DND-41 (cell line): ENCODE results near the gene SPTA1.
"Not testable (repeated sequence)": the region's sequence is repeated elsewhere in the genome, so short reads cannot be mapped to it uniquely, and the experiment has no call there.

Experiments
- ATAC-seq: fragments of 200-7000 bp; cut with Tn5 transposase; 3 replicates; pipeline ENCODE4 v1.9.1; 2021; ENCODE audit warnings: low read depth; ENCODE audit not compliant: insufficient read depth
- DNase-seq: peaks from one replicate; pipeline ENCODE4 v3.0.0-alpha.2; 2020
- H2AFZ ChIP-seq: 2 replicates; pipeline ENCODE4 v1.6.0; 2012; ENCODE audit warnings: low read depth, low read length
- H3K27ac ChIP-seq: 2 replicates; pipeline ENCODE4 v1.5.1; 2012; ENCODE audit warnings: low read length, inconsistent platforms
- H3K27me3 ChIP-seq: fragments of 200-600 bp; sonication (generic); 2 replicates; pipeline ENCODE4 v1.6.0; 2012; ENCODE audit warnings: low read length, mild to moderate bottlenecking, inconsistent platforms; ENCODE audit not compliant: insufficient read depth, poor library complexity
- H3K36me3 ChIP-seq: 2 replicates; pipeline ENCODE4 v1.5.1; 2012; ENCODE audit warnings: low read length, inconsistent platforms; ENCODE audit not compliant: insufficient read depth
- H3K4me1 ChIP-seq: 2 replicates; pipeline ENCODE4 v1.5.1; 2012; ENCODE audit warnings: mild to moderate bottlenecking, low read length; ENCODE audit not compliant: insufficient read depth
- H3K4me2 ChIP-seq: 2 replicates; pipeline ENCODE4 v1.6.0; 2012; ENCODE audit warnings: mild to moderate bottlenecking, moderate library complexity, low read length, inconsistent platforms; ENCODE audit not compliant: insufficient read depth
- H3K4me3 ChIP-seq, 2 experiments: fragments of 200-600 bp in 1 of 2; shearing (Covaris generic) in 1 of 2; 2 replicates each; pipeline ENCODE4 v1.5.1; 2012 to 2016; ENCODE audit warnings: inconsistent platforms in 2 of 2, low read length in 2 of 2, mild to moderate bottlenecking in 2 of 2, low read depth in 1 of 2, moderate library complexity in 1 of 2
- H3K79me2 ChIP-seq: 2 replicates; pipeline ENCODE4 v1.6.0; 2012; ENCODE audit warnings: low read length, inconsistent platforms; ENCODE audit not compliant: insufficient read depth
- H3K9ac ChIP-seq: 2 replicates; pipeline ENCODE4 v1.6.0; 2012; ENCODE audit warnings: low read depth, mild to moderate bottlenecking, inconsistent platforms, low read length, moderate library complexity
- H3K9me3 ChIP-seq: 2 replicates; pipeline ENCODE4 v1.5.1; 2012; ENCODE audit warnings: low read length, moderate library complexity, mild to moderate bottlenecking, inconsistent platforms; ENCODE audit not compliant: insufficient read depth, severe bottlenecking
- H4K20me1 ChIP-seq: 2 replicates; pipeline ENCODE4 v1.6.0; 2012; ENCODE audit warnings: low read length; ENCODE audit not compliant: insufficient read depth
- CTCF ChIP-seq: IDR thresholded peaks from 2 replicates; pipeline ENCODE4 v1.5.1; 2012; ENCODE audit warnings: borderline replicate concordance, low read length, moderate library complexity, mild to moderate bottlenecking; ENCODE audit not compliant: poor library complexity, severe bottlenecking; ENCODE audit errors: extremely low read depth
- EZH2 ChIP-seq: IDR thresholded peaks from 3 replicates; pipeline ENCODE4 v1.6.1; 2012; ENCODE audit warnings: borderline replicate concordance, low read depth, mild to moderate bottlenecking, moderate library complexity, low read length, inconsistent platforms; ENCODE audit not compliant: severe bottlenecking

The SPTA1 gene

GRCh38 chr1:158689875-158690274, 3.4 kb upstream of the SPTA1 start:
- no peak for ATAC-seq
- H3K27me3 ChIP-seq: peaks cover 9% of the 10 kb centered on the region
- TF ChIP-seq CTCF (no peak), EZH2 (no peak)

GRCh38 chr1:158689110-158689509, 2.6 kb upstream of the SPTA1 start:
- Histone ChIP-seq H4K20me1 (no peaks in the 10 kb centered on the region), H3K4me3 (no peak overlapping the region), H3K79me2 (no peaks in the 10 kb centered on the region), H3K4me2 (no peak overlapping the region), H3K9me3 (no peaks in the 10 kb centered on the region), H3K9ac (no peak overlapping the region), H3K27me3 (peaks cover 6% of the 10 kb centered on the region), H3K36me3 (no peaks in the 10 kb centered on the region), H3K4me1 (no peaks in the 10 kb centered on the region), H2AFZ (no peak overlapping the region), H3K27ac (no peak overlapping the region)
- ATAC-seq: no peak
- no peak for DNase-seq
- TF ChIP-seq CTCF: no peak
- no peak for TF ChIP-seq EZH2

More at GRCh38 chr1:158689875-158690274, 3.4 kb upstream of the SPTA1 start:
- H3K9ac ChIP-seq: no peak overlapping the region
- no peaks in the 10 kb centered on the region for H3K79me2 ChIP-seq
- no peaks in the 10 kb centered on the region for H3K36me3 ChIP-seq
- H3K9me3 ChIP-seq: no peaks in the 10 kb centered on the region
- DNase-seq: no peak
- H4K20me1 ChIP-seq: no peaks in the 10 kb centered on the region
- no peak overlapping the region for H3K4me3 ChIP-seq
- no peak overlapping the region for H3K27ac ChIP-seq
- no peak overlapping the region for H3K4me2 ChIP-seq
- H3K4me1 ChIP-seq: no peaks in the 10 kb centered on the region
- H2AFZ ChIP-seq: no peak overlapping the region

- H3K27ac ChIP-seq, H3K9ac ChIP-seq, H3K4me1 ChIP-seq, H2AFZ ChIP-seq, DNase-seq, ATAC-seq, H4K20me1 ChIP-seq, H3K36me3 ChIP-seq, H3K79me2 ChIP-seq, H3K4me2 ChIP-seq, H3K9me3 ChIP-seq, H3K4me3 ChIP-seq: not testable (repeated sequence)
- peaks cover 12% of the 10 kb centered on the region for H3K27me3 ChIP-seq
Observed at GRCh38 chr1:158688343-158688742, 1.8 kb upstream of the SPTA1 start.

- Histone ChIP-seq H3K36me3 (no peaks in the 10 kb centered on the region), H3K9ac (no peak overlapping the region), H3K4me2 (no peak overlapping the region), H3K4me1 (no peaks in the 10 kb centered on the region), H3K4me3 (no peak overlapping the region), H2AFZ (no peak overlapping the region), H3K9me3 (no peaks in the 10 kb centered on the region), H3K27me3 (peaks cover 19% of the 10 kb centered on the region), H3K79me2 (no peaks in the 10 kb centered on the region), H4K20me1 (no peaks in the 10 kb centered on the region), H3K27ac (no peak overlapping the region)
- DNase-seq: no peak
- TF ChIP-seq CTCF (no peak), EZH2 (no peak)
- ATAC-seq: no peak
Observed at GRCh38 chr1:158687037-158687436, 522 bp upstream of the SPTA1 start.
